ENCODE data around the gene SDK1. TPM values are rescaled to one million over a fixed set of nuclear protein-coding genes. Genes with fewer than 3 reads are reported as not detected.

The SDK1 gene
- total and polyA plus RNA-seq, 2 of the 8 experiments (the other 6 are each of a cell fraction or from before 2014, with no cell fraction given): 3.3 to 7.2 TPM

DNA sequence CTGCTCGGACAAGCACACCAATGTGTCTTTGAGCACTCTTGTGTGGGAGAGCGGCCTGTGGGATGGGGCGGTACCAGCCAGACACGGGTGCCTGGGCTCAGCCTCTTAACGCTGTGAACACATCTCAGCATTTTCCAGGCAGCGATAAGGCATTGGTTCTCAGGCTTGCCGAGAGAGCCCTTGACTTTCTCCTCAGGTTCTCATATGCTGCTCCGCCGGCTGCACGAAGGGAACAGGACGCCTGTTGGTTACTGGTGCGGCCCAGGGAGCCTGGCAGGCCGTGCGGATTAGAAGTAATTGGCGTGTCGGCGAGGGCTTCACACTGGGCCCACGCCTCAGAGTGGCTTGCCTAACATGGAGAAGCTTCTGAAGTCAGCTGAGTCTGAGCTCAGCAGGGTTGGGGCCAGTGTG, 924.3 kb downstream of the SDK1 start (continued):
- TF ChIP-seq, protein P1, sequence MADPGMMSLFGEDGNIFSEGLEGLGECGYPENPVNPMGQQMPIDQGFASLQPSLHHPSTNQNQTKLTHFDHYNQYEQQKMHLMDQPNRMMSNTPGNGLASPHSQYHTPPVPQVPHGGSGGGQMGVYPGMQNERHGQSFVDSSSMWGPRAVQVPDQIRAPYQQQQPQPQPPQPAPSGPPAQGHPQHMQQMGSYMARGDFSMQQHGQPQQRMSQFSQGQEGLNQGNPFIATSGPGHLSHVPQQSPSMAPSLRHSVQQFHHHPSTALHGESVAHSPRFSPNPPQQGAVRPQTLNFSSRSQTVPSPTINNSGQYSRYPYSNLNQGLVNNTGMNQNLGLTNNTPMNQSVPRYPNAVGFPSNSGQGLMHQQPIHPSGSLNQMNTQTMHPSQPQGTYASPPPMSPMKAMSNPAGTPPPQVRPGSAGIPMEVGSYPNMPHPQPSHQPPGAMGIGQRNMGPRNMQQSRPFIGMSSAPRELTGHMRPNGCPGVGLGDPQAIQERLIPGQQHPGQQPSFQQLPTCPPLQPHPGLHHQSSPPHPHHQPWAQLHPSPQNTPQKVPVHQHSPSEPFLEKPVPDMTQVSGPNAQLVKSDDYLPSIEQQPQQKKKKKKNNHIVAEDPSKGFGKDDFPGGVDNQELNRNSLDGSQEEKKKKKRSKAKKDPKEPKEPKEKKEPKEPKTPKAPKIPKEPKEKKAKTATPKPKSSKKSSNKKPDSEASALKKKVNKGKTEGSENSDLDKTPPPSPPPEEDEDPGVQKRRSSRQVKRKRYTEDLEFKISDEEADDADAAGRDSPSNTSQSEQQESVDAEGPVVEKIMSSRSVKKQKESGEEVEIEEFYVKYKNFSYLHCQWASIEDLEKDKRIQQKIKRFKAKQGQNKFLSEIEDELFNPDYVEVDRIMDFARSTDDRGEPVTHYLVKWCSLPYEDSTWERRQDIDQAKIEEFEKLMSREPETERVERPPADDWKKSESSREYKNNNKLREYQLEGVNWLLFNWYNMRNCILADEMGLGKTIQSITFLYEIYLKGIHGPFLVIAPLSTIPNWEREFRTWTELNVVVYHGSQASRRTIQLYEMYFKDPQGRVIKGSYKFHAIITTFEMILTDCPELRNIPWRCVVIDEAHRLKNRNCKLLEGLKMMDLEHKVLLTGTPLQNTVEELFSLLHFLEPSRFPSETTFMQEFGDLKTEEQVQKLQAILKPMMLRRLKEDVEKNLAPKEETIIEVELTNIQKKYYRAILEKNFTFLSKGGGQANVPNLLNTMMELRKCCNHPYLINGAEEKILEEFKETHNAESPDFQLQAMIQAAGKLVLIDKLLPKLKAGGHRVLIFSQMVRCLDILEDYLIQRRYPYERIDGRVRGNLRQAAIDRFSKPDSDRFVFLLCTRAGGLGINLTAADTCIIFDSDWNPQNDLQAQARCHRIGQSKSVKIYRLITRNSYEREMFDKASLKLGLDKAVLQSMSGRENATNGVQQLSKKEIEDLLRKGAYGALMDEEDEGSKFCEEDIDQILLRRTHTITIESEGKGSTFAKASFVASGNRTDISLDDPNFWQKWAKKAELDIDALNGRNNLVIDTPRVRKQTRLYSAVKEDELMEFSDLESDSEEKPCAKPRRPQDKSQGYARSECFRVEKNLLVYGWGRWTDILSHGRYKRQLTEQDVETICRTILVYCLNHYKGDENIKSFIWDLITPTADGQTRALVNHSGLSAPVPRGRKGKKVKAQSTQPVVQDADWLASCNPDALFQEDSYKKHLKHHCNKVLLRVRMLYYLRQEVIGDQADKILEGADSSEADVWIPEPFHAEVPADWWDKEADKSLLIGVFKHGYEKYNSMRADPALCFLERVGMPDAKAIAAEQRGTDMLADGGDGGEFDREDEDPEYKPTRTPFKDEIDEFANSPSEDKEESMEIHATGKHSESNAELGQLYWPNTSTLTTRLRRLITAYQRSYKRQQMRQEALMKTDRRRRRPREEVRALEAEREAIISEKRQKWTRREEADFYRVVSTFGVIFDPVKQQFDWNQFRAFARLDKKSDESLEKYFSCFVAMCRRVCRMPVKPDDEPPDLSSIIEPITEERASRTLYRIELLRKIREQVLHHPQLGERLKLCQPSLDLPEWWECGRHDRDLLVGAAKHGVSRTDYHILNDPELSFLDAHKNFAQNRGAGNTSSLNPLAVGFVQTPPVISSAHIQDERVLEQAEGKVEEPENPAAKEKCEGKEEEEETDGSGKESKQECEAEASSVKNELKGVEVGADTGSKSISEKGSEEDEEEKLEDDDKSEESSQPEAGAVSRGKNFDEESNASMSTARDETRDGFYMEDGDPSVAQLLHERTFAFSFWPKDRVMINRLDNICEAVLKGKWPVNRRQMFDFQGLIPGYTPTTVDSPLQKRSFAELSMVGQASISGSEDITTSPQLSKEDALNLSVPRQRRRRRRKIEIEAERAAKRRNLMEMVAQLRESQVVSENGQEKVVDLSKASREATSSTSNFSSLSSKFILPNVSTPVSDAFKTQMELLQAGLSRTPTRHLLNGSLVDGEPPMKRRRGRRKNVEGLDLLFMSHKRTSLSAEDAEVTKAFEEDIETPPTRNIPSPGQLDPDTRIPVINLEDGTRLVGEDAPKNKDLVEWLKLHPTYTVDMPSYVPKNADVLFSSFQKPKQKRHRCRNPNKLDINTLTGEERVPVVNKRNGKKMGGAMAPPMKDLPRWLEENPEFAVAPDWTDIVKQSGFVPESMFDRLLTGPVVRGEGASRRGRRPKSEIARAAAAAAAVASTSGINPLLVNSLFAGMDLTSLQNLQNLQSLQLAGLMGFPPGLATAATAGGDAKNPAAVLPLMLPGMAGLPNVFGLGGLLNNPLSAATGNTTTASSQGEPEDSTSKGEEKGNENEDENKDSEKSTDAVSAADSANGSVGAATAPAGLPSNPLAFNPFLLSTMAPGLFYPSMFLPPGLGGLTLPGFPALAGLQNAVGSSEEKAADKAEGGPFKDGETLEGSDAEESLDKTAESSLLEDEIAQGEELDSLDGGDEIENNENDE (IDR thresholded peaks at IDR 0.05; ENCODE audit: insufficient replicate concordance, low read length): no peak
- no peak for TF ChIP-seq ASH2L (IDR thresholded peaks at IDR 0.05; ENCODE audit: low read length)
- TF ChIP-seq YY1 (IDR thresholded peaks at IDR 0.05; ENCODE audit: low read depth, low read length): no peak
- TF ChIP-seq RFX5 (IDR thresholded peaks at IDR 0.05; ENCODE audit: borderline replicate concordance, low read depth, low read length): no peak
- no peak for TF ChIP-seq ZNF274 (IDR thresholded peaks at IDR 0.05; ENCODE audit: borderline replicate concordance, extremely low read depth, low read length)
- TF ChIP-seq RXRA (IDR thresholded peaks at IDR 0.05; ENCODE audit: insufficient read depth, low read depth, low read length): no peak
- no peak for TF ChIP-seq KDM4A (IDR thresholded peaks at IDR 0.05; ENCODE audit: low read depth, low read length, severe bottlenecking)
- TF ChIP-seq, protein P2, sequence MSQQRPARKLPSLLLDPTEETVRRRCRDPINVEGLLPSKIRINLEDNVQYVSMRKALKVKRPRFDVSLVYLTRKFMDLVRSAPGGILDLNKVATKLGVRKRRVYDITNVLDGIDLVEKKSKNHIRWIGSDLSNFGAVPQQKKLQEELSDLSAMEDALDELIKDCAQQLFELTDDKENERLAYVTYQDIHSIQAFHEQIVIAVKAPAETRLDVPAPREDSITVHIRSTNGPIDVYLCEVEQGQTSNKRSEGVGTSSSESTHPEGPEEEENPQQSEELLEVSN (IDR thresholded peaks at IDR 0.05): no peak
- no peak for TF ChIP-seq CTBP2 (IDR thresholded peaks at IDR 0.05; ENCODE audit: borderline replicate concordance, insufficient read depth, insufficient read length, low read length)
